Measurements from ENCODE around the gene FAM181A. TPM values are rescaled to one million over a fixed set of nuclear protein-coding genes. Genes with fewer than 3 reads are reported as not detected.

FAM181A gene
- total RNA-seq, 1 donor from 2014 or later, result 14.7 TPM

GRCh38 chr14:93880021-93880820 lies 46.9 kb upstream of the FAM181A start:
- H3K4me1 Mint-ChIP-seq, result no peaks in the 10 kb centered on the region
- H3K9me3 Mint-ChIP-seq, result peaks cover 3% of the 10 kb centered on the region
- no peak for DNase-seq (ENCODE audit: low read depth, low spot score)
- no peaks in the 10 kb centered on the region for H3K36me3 Mint-ChIP-seq (ENCODE audit: low read depth)
- peaks cover 6% of the 10 kb centered on the region for H3K27me3 Mint-ChIP-seq (ENCODE audit: low read depth)
- no peak for TF ChIP-seq CTCF (conservative IDR thresholded peaks at IDR 0.05)
- H3K4me3 Mint-ChIP-seq, result no peak overlapping the region
- H3K27ac Mint-ChIP-seq (ENCODE audit: unreplicated experiment), result no peak overlapping the region

GRCh38 chr14:93884950-93885349 lies 42.2 kb upstream of the FAM181A start:
- H3K4me1 Mint-ChIP-seq, result no peaks in the 10 kb centered on the region
- no peaks in the 10 kb centered on the region for H3K36me3 Mint-ChIP-seq (ENCODE audit: low read depth)
- TF ChIP-seq CTCF (conservative IDR thresholded peaks at IDR 0.05), result no peak
- peak overlapping the region; percentile 89 for H3K27ac Mint-ChIP-seq (ENCODE audit: unreplicated experiment)
- peaks cover 3% of the 10 kb centered on the region for H3K9me3 Mint-ChIP-seq
- no peak overlapping the region for H3K4me3 Mint-ChIP-seq
- H3K27me3 Mint-ChIP-seq (ENCODE audit: low read depth), result peaks cover 9% of the 10 kb centered on the region
- DNase-seq (ENCODE audit: low read depth, low spot score), result no peak

GRCh38 chr14:93888995-93889394 lies 38.1 kb upstream of the FAM181A start:
- no peaks in the 10 kb centered on the region for H3K9me3 Mint-ChIP-seq
- H3K27ac Mint-ChIP-seq (ENCODE audit: unreplicated experiment), result no peak overlapping the region
- no peak for TF ChIP-seq CTCF (conservative IDR thresholded peaks at IDR 0.05)
- peaks cover 15% of the 10 kb centered on the region for H3K4me1 Mint-ChIP-seq
- no peak for DNase-seq (ENCODE audit: low read depth, low spot score)
- H3K4me3 Mint-ChIP-seq, result no peak overlapping the region
- H3K27me3 Mint-ChIP-seq (ENCODE audit: low read depth), result peaks cover 9% of the 10 kb centered on the region
- H3K36me3 Mint-ChIP-seq (ENCODE audit: low read depth), result no peaks in the 10 kb centered on the region

GRCh38 chr14:93889739-93890483 lies 37.2 kb upstream of the FAM181A start:
- Mint-ChIP-seq H3K4me3 (no peak overlapping the region), H3K27ac (ENCODE audit: unreplicated experiment) (no peak overlapping the region), H3K36me3 (ENCODE audit: low read depth) (no peaks in the 10 kb centered on the region), H3K9me3 (no peaks in the 10 kb centered on the region), H3K4me1 (peaks cover 24% of the 10 kb centered on the region), H3K27me3 (ENCODE audit: low read depth) (peaks cover 8% of the 10 kb centered on the region)
- no peak for DNase-seq (ENCODE audit: low read depth, low spot score)
- no peak for TF ChIP-seq CTCF (conservative IDR thresholded peaks at IDR 0.05)

- Mint-ChIP-seq H3K27ac (ENCODE audit: unreplicated experiment) (peak overlapping the region; percentile 54), H3K9me3 (no peaks in the 10 kb centered on the region), H3K27me3 (ENCODE audit: low read depth) (peaks cover 6% of the 10 kb centered on the region), H3K4me3 (no peak overlapping the region), H3K36me3 (ENCODE audit: low read depth) (no peaks in the 10 kb centered on the region), H3K4me1 (peaks cover 32% of the 10 kb centered on the region)
- no peak for TF ChIP-seq CTCF (conservative IDR thresholded peaks at IDR 0.05)
- DNase-seq (ENCODE audit: low read depth, low spot score), result no peak
Measured at GRCh38 chr14:93891756-93892504, 35.2 kb upstream of the FAM181A start.
